ENCODE data around the gene SCTR. TPM values are rescaled to one million over a fixed set of nuclear protein-coding genes. Genes with fewer than 3 reads are reported as not detected.

The SCTR gene
- total RNA-seq, 1 donor from 2014 or later: not detected

DNA sequence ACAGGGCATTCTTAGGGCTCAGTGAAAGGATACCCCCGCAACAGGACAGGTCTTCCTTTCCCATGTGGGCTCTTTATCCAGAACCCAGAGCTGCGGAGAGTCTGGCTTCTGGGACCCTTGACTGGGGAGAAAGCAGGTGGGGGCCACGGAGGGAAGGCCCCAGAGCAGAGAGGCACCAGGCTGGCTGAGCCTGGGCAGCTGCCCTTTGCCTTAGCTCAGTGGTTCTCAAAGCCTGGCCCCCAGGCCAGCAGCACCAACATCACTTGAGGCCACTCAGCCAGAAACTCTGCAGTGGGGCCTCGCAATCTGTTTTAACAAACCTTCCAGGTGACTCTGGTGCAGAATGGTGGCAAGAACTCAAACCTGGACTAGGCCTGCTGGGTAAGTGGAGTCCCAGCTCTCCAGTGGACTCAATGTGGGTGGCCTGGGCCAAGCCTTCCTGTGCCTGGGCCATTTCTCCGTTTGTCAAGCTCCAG is 94.2 kb downstream of the SCTR start:
- peaks cover 12% of the 10 kb centered on the region for H3K4me1 Mint-ChIP-seq (ENCODE audit: unreplicated experiment)
- no peaks in the 10 kb centered on the region for H3K9me3 Mint-ChIP-seq (ENCODE audit: unreplicated experiment)
- H3K4me3 Mint-ChIP-seq (ENCODE audit: unreplicated experiment): peak overlapping the region; percentile 36

DNA sequence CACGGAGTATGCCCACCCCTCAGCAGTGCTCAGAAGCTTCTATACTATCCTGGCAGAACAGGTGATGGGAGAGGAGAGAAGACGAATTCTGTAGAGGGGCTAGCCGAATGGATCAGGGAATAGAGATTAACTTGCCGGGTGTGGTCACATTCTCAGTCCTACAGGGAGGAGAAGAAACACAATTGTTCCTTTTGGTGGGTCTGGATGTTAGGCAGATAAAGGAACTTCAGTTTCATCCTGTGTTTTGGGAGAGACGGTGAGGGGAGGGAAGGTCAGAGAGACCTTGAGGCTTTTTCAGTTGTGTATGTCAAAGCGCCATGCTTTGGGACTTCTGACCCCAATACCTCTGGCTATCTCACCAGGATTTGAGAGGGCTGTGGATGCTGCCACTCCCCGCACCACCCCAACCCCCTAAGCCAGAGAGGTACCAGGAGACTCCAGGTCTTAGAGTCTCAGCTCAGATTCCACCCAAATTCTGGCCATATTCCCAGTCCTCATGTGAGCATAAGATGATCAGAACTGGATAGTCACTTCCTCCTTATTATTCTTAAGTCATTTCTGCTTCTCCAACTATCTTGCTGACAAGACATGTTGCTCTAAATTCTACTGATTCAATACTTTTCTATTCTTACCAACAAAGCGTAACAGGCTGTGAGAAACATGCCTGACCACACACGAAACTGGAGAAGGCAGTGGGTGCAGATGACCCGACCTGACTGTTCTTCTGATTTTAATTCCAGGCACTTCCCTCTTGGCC is 94.9 kb downstream of the SCTR start:
- no peak for DNase-seq (ENCODE audit: extremely low spot score, unreplicated experiment)
- no peak overlapping the region for H3K27ac Mint-ChIP-seq (ENCODE audit: unreplicated experiment)
- TF ChIP-seq, protein P1, sequence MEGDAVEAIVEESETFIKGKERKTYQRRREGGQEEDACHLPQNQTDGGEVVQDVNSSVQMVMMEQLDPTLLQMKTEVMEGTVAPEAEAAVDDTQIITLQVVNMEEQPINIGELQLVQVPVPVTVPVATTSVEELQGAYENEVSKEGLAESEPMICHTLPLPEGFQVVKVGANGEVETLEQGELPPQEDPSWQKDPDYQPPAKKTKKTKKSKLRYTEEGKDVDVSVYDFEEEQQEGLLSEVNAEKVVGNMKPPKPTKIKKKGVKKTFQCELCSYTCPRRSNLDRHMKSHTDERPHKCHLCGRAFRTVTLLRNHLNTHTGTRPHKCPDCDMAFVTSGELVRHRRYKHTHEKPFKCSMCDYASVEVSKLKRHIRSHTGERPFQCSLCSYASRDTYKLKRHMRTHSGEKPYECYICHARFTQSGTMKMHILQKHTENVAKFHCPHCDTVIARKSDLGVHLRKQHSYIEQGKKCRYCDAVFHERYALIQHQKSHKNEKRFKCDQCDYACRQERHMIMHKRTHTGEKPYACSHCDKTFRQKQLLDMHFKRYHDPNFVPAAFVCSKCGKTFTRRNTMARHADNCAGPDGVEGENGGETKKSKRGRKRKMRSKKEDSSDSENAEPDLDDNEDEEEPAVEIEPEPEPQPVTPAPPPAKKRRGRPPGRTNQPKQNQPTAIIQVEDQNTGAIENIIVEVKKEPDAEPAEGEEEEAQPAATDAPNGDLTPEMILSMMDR (IDR thresholded peaks at IDR 0.05): no peak
- no peaks in the 10 kb centered on the region for H3K9me3 Mint-ChIP-seq (ENCODE audit: unreplicated experiment)
- no peaks in the 10 kb centered on the region for H3K36me3 Mint-ChIP-seq (ENCODE audit: unreplicated experiment)
- H3K27me3 Mint-ChIP-seq (ENCODE audit: unreplicated experiment): peaks cover 62% of the 10 kb centered on the region
- H3K4me3 Mint-ChIP-seq (ENCODE audit: unreplicated experiment): no peak overlapping the region
- H3K4me1 Mint-ChIP-seq (ENCODE audit: unreplicated experiment): peaks cover 12% of the 10 kb centered on the region

More for the DNA sequence above, 94.2 kb downstream of the SCTR start:
- peaks cover 61% of the 10 kb centered on the region for H3K27me3 Mint-ChIP-seq (ENCODE audit: unreplicated experiment)
- TF ChIP-seq, protein P1 (IDR thresholded peaks at IDR 0.05): no peak
- H3K27ac Mint-ChIP-seq (ENCODE audit: unreplicated experiment): no peak overlapping the region
- no peaks in the 10 kb centered on the region for H3K36me3 Mint-ChIP-seq (ENCODE audit: unreplicated experiment)
- DNase-seq (ENCODE audit: extremely low spot score, unreplicated experiment): no peak

DNA sequence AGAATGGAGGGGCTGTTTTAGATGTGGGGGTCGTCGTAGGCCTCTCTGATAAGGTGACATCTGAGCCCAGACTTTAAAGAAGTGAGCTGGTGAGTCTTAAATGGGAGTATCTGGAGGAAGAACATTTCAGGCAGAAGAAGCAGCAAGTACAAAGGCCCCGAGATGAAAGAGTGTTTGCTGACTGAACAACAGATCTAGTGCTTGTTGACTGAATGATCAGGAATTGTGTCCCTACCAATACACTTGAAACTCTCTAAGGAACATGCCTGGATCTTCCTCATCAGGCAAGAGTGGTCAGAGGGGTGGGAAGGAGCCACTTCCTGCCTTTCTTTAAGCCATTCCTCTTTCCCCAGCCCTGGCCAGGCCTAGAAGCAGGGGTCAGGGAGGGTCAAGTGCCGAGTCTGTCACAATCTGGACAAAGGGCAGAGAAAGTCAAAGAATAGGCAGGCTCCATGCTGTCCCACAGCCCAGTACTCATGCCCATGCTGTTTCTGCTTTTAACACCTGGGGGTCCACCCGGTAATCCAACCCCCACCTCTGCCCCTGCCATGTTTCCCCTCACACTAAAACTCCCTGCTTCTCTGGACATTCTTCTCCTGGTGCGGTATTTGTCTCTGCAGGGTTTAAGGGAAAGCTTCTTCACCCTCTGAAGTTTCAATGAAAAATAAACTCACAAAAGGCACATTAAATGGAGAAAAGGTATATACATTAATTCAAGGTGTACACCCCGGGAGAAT is 95.6 kb downstream of the SCTR start:
- DNase-seq (ENCODE audit: extremely low spot score, unreplicated experiment): no peak
- Mint-ChIP-seq H3K27ac (ENCODE audit: unreplicated experiment) (no peak overlapping the region), H3K9me3 (ENCODE audit: unreplicated experiment) (no peaks in the 10 kb centered on the region), H3K4me3 (ENCODE audit: unreplicated experiment) (no peak overlapping the region), H3K4me1 (ENCODE audit: unreplicated experiment) (peaks cover 12% of the 10 kb centered on the region), H3K36me3 (ENCODE audit: unreplicated experiment) (no peaks in the 10 kb centered on the region), H3K27me3 (ENCODE audit: unreplicated experiment) (peaks cover 61% of the 10 kb centered on the region)
- TF ChIP-seq, protein P1 (IDR thresholded peaks at IDR 0.05): no peak

DNA sequence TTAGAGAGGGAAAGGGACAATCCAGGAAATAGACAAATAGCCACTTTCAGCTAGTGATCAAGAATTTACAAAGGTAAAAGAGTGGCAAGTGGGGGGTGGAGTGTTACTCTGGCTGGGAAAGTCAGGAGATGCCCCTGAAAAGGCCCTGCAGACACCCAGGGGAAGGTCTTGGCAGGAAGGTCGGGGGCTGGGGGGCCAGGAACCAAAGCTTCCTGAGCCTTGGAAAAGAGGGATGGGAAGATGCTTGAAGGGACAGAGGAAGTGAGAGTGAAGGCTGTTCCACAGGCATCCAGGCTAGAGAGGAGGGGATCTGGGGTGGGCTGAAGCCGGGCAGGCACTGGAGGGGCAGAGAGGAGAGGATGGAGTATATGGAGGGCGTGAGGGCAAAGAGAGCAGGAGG is 96.5 kb downstream of the SCTR start:
- Mint-ChIP-seq H3K27me3 (ENCODE audit: unreplicated experiment) (peaks cover 61% of the 10 kb centered on the region), H3K9me3 (ENCODE audit: unreplicated experiment) (no peaks in the 10 kb centered on the region), H3K36me3 (ENCODE audit: unreplicated experiment) (no peaks in the 10 kb centered on the region), H3K4me3 (ENCODE audit: unreplicated experiment) (no peak overlapping the region), H3K4me1 (ENCODE audit: unreplicated experiment) (peaks cover 12% of the 10 kb centered on the region), H3K27ac (ENCODE audit: unreplicated experiment) (no peak overlapping the region)
- TF ChIP-seq, protein P1 (IDR thresholded peaks at IDR 0.05): no peak
- no peak for DNase-seq (ENCODE audit: extremely low spot score, unreplicated experiment)

DNA sequence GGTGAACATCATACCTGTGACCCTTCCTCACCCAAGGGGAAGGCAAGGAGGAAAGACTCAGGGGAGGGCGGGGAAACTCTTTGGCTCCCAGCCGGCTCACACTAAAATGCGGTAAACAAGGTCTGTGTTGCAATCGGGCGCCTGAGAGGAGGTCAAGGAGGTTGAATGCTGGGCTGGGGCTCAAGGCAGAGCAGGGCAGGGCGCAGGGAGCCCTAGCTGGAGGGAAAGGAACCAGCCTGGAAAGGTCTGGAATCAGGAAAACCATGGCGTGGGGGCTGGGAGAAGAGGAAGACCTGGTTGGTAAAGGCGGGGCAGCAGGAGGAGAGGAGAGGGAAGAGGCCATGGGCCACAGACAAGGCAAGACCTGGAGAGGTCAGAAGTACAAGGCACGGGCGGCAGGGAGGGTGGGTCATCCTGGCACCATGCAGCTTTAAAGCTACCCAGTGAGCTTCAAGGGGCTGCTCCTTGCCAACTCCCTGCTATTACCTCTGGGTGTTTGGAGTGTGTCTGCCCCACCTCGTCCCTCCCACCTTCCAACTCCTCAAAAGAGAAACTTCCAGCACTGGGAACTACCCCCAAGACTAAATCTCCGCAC is 97.4 kb downstream of the SCTR start:
- peaks cover 70% of the 10 kb centered on the region for H3K27me3 Mint-ChIP-seq (ENCODE audit: unreplicated experiment)
- no peak overlapping the region for H3K27ac Mint-ChIP-seq (ENCODE audit: unreplicated experiment)
- no peaks in the 10 kb centered on the region for H3K9me3 Mint-ChIP-seq (ENCODE audit: unreplicated experiment)
- no peaks in the 10 kb centered on the region for H3K36me3 Mint-ChIP-seq (ENCODE audit: unreplicated experiment)
- TF ChIP-seq, protein P1 (IDR thresholded peaks at IDR 0.05): no peak
- DNase-seq (ENCODE audit: extremely low spot score, unreplicated experiment): no peak
- peaks cover 4% of the 10 kb centered on the region for H3K4me1 Mint-ChIP-seq (ENCODE audit: unreplicated experiment)
- H3K4me3 Mint-ChIP-seq (ENCODE audit: unreplicated experiment): no peak overlapping the region

Data from osteocyte (in vitro differentiated cells).